ENCODE results near the gene AARS2.

Gene AARS2

DNA sequence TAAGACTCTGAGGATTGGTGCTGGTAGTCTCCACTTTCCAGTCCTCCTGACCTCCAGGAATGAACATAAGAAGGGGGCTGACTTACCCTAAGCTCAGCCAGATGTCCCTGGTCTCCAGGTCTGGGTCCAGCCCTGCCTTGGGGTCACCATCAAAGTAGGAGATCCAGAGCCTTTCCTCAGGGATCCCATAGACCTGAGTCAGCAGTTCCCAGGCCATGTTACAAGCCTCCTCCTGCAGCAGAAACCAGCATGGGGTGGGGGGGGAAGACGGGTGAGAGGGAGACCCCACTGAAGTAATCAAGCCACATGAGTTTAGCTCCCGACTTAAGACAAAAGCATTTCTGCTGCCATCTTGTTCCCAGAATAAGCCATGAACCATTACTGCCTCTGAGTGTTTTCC is 1.8 kb downstream of the AARS2 start:
- DNase-seq (ENCODE audit: low read depth, low spot score), result no peak
- ChIA-PET POLR2A (no interaction called here), CTCF (interaction anchor here (0.7 to 7.6 kb wide), 10 partner anchors 11 to 139 kb away, joined by 3 to 148 read pairs (median 4); partner anchors contain the start of gene TMEM151B)
- no peak overlapping the region for H3K4me3 ChIP-seq (ENCODE audit: low read depth, low read length)
- TF ChIP-seq, protein P1, sequence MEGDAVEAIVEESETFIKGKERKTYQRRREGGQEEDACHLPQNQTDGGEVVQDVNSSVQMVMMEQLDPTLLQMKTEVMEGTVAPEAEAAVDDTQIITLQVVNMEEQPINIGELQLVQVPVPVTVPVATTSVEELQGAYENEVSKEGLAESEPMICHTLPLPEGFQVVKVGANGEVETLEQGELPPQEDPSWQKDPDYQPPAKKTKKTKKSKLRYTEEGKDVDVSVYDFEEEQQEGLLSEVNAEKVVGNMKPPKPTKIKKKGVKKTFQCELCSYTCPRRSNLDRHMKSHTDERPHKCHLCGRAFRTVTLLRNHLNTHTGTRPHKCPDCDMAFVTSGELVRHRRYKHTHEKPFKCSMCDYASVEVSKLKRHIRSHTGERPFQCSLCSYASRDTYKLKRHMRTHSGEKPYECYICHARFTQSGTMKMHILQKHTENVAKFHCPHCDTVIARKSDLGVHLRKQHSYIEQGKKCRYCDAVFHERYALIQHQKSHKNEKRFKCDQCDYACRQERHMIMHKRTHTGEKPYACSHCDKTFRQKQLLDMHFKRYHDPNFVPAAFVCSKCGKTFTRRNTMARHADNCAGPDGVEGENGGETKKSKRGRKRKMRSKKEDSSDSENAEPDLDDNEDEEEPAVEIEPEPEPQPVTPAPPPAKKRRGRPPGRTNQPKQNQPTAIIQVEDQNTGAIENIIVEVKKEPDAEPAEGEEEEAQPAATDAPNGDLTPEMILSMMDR (IDR thresholded peaks at IDR 0.05; ENCODE audit: insufficient read depth, low read length, missing control alignments), result no peak

DNA sequence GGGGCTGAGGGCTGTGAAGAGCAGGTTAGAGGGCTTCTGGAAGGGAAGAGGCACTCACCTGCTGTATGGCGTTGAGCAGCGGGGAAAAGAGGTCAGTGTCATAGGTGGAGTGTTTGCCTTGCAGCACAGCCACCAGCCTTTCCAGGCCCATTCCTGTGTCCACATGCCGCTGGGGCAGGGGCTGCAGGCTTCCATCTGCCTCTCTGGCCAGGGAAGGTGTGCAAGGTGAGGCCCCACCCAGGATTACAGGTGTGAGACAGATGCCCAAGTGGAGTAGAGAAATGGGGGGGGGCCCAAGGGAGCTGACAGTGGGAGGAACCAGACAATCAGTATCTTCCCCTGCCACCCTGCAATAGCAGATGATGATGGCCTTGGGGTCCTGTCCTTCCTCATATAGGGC is 2.9 kb downstream of the AARS2 start:
- TF ChIP-seq, protein P1 (IDR thresholded peaks at IDR 0.05; ENCODE audit: insufficient read depth, low read length, missing control alignments), result no peak
- DNase-seq (ENCODE audit: low read depth, low spot score), result no peak
- POLR2A ChIA-PET, result no interaction called here
- CTCF ChIA-PET, result interaction anchor here (1.3 to 16.0 kb wide), 5 partner anchors 10 to 73 kb away, joined by 3 to 158 read pairs (median 41); partner anchors contain the start of genes NFKBIE and TMEM151B
- H3K4me3 ChIP-seq (ENCODE audit: low read depth, low read length), result no peak overlapping the region

DNA sequence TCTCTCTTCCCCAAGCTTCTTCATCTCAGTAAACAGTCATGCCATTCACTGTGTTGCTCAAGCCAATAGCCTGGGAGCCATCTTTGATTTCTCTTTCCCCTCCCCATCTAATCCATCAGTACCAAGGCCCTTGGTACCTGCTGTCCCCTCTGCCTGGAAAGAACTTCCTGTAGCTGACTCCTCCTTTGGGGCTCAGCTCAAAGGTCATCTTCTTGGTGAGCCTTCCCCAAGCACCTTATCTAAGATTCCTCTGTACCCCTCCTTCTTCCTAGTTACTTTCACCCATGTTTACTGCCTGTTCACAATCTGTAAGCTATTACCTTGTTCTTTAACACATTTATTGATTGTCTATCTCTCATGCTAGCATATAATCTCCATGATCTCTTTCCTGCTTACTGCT is 3.5 kb downstream of the AARS2 start:
- H3K4me3 ChIP-seq (ENCODE audit: low read depth, low read length), result no peak overlapping the region
- CTCF ChIA-PET, result interaction anchor here (1.3 to 16.0 kb wide), 5 partner anchors 9 to 72 kb away, joined by 3 to 158 read pairs (median 4); partner anchors contain the start of genes NFKBIE and TMEM151B
- DNase-seq (ENCODE audit: low read depth, low spot score), result no peak
- TF ChIP-seq, protein P1 (IDR thresholded peaks at IDR 0.05; ENCODE audit: insufficient read depth, low read length, missing control alignments), result no peak
- POLR2A ChIA-PET, result interaction anchor here (1.3 kb wide), 1 partner anchor 12 kb away, joined by 5 read pairs; no protein-coding TSS in a partner anchor

DNA sequence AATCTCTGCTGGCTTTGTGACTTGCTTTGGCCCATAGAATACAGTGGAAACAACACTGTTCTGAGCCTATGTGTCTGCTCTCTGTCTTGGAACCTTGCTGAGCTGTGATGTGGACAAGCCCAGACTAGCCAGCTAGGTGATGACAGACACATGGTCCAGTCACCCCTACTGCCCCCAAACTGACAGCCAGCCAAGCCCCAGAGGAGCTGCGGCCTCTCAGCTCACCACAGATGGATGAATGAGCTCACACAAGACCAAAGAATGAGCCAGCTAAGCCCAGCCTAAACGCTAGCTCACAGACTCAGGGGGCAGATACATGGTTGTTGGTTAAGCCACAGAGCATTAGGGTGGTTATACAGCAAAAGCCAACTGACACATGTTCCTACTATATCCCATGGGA is 4.1 kb downstream of the AARS2 start:
- CTCF ChIA-PET, result interaction anchor here (0.8 to 16.0 kb wide), 6 partner anchors 9 to 71 kb away, joined by 3 to 158 read pairs (median 4); partner anchors contain the start of genes NFKBIE and TMEM151B

DNA sequence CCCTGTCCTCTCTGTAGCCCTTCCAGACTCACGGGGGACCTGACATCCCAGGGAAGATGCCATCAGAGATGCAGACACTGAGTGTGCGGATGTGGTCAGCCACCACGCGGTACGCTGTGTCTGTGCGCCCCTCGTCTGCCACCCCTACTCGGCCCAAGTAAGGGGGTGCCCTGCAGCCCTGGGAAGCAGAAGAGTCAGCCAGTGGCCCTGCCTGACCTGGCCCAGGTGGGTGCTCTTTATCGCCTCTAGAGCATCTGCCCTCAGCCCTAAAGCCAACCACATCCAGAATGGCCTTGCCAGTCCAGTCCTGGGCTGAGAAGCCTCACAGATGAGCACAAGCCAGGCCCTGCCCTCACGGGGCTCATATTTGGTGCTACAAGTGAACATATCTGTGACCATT is 5.9 kb downstream of the AARS2 start:
- DNase-seq (ENCODE audit: low read depth, low spot score), result no peak
- ChIA-PET CTCF (interaction anchor here (1.0 to 16.0 kb wide), 5 partner anchors 12 to 39 kb away, joined by 3 to 158 read pairs (median 13); partner anchors contain the start of genes NFKBIE and TMEM151B), POLR2A (no interaction called here)
- TF ChIP-seq, protein P1 (IDR thresholded peaks at IDR 0.05; ENCODE audit: insufficient read depth, low read length, missing control alignments), result no peak
- H3K4me3 ChIP-seq (ENCODE audit: low read depth, low read length), result no peak overlapping the region

More for the DNA sequence above, 4.1 kb downstream of the AARS2 start:
- TF ChIP-seq, protein P1 (IDR thresholded peaks at IDR 0.05; ENCODE audit: insufficient read depth, low read length, missing control alignments), result no peak
- POLR2A ChIA-PET, result interaction anchor here (1.3 kb wide), 1 partner anchor 12 kb away, joined by 5 read pairs; no protein-coding TSS in a partner anchor
- no peak overlapping the region for H3K4me3 ChIP-seq (ENCODE audit: low read depth, low read length)
- no peak for DNase-seq (ENCODE audit: low read depth, low spot score)

DNA sequence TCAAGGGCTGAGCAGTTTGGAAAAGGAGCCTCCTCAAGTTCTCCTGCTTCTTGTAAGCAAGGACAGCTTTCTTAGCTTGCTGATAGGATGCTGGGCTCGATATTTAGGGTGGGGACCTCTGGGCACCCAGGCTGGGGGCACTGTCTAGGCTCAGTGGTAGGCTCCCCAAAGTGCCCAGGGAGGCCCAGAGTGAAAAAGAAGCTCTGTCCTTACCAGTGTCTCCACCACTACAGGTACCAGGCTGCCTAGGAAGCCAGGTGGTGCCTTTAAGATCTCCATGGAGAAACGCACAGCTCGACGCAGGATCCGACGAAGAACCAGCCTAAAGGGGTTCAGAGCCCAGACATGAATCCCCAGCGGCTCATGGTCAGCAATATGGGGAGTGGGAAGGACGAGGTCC is 6.4 kb downstream of the AARS2 start:
- H3K4me3 ChIP-seq (ENCODE audit: low read depth, low read length), result no peak overlapping the region
- TF ChIP-seq, protein P1 (IDR thresholded peaks at IDR 0.05; ENCODE audit: insufficient read depth, low read length, missing control alignments), result no peak
- POLR2A ChIA-PET, result no interaction called here
- no peak for DNase-seq (ENCODE audit: low read depth, low spot score)
- CTCF ChIA-PET, result interaction anchor here (0.6 to 16.0 kb wide), 8 partner anchors 5 to 134 kb away, joined by 3 to 158 read pairs (median 8); partner anchors contain the start of genes AARS2, NFKBIE and TMEM151B

Measured in AG04449 (cell line).